ENCODE data around the gene SLCO4A1.

SLCO4A1 gene

DNA sequence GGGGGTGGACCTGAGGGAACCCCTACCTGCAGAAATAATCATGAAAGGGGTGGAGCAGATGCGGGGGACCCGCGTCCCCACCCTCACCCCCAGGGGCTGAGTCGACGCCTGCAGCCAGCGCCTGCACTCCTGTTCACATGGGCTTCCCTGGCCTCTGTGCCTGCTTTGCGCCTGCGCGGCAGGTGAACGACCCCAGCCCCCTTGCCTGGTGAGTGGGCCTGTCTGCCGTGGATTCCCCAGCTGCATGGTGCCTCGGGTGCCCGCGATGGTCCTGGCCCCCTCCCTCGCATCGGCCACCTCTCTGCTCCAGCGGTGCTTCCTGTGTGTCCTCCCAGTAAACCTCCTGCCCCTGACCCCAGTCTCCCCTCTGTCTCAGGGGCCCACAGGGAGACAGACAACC lies 47.6 kb downstream of the SLCO4A1 start:
- DNase-seq, result no peak

DNA sequence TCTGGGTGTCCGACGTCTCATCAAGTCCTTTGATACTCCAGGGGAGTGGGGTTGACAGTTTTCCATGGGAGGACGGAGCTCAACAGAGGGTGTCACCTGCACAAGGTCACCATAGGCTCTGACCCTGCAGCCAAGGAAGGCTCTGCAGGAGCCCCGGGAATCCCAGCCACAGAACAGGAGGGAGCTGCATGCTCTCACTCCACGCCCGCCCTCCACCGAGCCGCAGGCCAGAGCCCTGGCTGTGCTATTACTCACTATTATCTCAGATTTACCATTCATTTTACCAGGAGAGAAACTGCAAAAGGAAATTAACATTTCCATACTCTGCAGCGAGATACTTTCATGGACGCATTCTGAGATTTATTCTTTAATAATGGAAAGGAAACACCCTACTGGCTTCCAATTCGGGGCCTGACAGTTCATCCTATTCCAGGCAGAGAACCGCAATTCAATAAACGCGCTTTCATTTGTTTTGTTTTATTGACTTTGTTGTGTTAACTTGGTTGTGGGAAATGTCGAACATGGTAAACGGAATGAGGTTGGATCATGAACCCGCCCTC lies 48.0 kb downstream of the SLCO4A1 start:
- no peak for DNase-seq

DNA sequence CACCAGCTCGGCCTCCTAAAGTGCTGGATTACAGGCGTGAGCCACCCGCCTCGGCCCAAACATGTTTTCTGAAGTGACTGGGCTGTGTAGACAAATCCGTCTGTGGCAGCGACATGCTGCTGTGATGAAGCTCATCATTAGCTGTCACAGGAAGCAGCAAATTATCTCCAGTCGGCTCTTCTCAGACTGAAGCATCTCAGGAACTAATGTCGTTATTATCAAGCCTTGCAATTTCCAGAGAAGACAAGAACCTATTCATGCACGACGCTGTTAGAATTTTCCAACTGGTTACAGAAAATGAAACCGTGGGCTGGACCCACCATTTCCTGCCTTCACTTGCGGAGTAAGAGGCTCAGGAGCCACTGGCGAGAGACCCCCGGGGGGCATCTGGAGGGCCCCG lies 49.2 kb downstream of the SLCO4A1 start:
- DNase-seq, result no peak

DNA sequence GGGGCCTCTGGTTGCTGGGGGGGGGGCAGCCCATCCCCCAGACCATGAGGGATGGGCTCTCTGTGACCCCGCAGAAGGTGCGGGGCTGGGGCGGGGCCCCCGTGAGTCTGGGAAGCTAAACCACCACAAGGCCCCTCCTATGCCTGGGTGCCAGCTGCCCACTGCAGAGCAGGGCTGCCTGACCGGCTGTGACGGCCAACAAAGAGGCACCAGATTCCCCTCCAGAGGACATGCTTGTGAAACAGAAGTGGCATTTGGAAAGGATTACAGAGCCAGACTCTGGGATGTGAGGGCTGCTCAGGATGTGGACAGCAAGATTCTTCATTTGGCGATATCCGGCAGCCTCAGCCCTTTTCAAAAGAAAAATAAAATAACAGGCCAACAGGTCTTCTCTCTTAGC lies 49.9 kb downstream of the SLCO4A1 start:
- DNase-seq, result no peak

DNA sequence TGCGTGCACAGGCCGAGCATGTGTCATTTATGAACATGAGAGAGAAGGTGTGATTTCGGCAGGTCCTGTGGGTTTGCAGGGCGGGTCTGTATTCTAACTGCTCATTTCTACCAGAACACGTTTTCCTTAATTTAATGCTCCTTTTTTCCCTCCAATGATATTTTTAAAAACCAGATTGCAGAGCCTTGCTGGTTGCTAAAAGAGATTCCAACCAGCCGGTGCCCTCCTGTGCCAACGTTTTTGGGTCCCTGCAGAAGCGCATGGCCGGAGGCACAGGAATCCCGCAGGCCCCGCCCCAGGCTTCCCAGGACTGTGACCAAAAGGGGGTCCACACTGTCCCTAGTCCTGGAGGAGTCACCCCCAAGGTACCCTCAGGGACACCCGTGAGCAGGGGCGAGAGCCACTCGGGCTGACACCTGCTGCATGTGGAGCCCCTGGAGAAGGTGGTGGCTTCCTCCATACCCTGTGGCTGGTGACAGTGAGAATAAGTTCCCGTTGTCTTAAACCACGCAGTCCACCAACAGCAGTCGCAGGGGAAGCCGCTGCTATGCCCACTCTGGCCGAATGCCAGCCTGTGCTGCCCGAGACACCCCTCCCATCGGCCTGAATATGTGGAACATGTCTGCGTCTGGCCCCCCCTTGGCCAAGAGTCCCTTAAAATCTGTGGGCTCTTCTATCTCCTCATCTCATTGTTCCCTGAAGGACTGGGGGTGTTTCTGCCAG lies 50.7 kb downstream of the SLCO4A1 start:
- DNase-seq, result no peak

DNA sequence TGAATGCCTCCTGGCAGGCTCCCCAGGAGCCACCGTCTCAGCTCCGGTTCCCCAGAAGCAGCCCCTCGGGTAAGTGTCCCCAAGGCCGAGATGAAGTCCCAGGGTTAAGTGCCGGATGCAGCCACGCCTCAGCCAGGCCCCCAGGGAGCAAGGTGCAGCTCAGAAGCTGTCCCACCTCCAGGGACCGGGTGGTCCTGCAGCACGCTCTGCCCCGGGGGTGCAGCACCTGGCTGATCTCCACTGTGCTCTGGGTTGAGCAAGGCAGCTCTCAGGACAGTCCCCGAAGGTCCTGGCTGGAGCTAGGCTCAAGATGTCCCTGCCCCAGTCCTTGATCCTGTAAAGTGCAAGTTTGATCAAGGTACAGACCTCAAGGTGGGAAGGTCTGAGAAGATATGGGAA lies 51.2 kb downstream of the SLCO4A1 start:
- DNase-seq, result no peak

DNA sequence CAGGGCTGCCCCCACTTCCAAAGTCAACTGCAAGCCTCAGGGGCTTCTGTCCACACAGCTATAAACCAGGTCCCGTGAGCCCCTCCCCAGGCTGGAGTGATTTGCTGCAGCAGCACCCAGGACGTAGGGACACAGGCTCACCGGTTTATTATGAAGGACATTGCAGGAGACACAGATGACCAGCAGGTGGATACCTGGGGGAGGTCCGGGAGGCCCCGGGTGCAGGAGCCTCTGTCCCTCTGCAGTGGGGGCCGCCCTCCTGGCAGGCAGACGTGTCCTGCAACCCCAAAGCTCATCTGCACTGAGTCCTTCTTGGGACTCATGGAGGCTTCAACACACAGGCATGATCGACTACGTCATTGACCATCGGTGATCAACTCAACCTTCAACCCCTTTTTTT lies 51.8 kb downstream of the SLCO4A1 start:
- DNase-seq, result no peak

DNA sequence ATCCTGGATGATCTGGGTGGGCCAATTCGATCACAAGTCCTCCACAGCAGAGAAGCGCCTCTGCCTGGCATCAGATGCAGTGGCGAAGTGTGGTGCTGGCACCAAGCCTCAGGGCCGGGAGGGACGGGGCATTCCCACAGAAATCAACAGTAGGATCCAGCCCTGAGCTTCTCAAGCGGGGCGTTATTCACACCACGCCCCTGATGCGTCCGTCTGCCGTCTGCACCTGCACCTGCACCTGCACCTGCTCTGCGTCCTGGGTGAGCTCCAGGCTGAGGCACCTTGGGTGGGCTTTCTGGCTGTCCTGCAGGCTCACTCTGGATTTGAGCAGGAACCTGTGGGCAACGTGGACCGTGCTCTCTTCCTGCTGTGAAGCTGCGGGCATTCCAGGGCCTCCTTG lies 52.6 kb downstream of the SLCO4A1 start:
- no peak for DNase-seq

DNA sequence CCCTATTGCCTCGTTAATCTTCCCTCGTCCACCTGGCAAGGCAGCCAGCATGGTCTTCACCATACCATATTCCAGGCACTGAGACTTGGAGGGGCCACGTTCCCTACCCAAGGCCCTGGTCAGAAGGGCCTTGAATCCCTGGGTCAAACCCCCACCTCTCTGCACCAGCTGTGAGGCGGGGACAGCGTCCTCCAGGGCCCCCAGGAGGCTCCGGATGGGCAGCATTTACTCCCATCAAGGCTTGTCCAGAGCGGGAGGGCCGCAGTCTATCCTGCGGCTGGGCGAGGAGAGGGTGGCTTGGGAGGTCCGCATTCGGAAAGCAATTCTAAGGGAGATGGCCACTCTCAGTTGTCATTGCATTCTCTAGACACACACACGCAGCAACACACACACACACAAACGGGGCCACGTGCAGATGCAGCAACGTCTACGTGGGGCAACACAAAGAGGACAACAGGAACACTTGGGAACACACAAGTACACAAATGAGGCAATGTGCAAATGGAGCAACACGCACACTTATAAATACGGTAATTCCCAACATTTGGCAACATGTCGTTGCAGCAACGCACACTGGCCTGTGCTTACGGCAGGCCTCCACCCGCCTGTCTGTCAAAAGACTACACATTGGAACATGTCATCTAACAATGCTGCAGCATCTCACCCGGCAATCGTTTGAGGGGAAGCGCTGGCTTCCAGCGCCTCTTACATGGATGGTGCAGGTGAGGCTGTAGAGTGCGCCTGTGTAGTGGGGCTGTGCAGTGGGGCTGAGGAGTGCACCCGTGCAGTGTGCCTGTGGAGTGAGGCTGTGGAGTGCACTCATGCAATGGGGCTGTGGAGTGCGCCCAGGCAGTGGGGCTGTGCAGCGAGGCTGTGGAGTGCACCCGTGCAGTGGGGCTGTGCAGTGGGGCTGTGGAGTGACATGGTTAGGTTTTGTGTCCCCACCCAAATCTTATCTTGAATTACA lies 53.4 kb downstream of the SLCO4A1 start:
- no peak for DNase-seq

DNA sequence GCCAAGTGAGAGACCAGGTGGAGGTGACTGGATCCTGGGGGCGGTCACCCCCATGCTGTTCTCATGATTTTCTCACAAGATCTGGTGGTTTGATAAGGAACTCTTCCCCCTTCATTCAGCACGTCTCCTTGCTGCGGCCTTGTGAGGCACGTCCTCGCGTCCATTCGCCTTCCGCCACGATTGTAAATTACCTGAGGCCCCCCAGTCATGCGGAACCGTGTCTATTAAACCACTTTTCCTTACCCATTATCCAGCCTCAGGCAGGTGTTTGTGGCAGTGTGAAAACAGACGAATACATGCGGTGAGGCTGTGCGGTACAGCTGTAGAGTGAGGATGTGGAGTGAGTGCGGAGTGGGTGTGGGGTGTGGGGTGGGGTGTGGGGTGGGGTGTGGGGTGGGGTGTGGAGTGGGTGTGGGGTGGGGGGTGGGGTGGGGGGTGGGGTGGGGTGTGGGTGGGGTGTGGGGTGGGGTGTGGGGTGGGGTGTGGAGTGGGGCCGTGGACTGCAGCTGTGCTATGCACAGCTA lies 54.2 kb downstream of the SLCO4A1 start:
- DNase-seq, result peak; percentile 18

DNA sequence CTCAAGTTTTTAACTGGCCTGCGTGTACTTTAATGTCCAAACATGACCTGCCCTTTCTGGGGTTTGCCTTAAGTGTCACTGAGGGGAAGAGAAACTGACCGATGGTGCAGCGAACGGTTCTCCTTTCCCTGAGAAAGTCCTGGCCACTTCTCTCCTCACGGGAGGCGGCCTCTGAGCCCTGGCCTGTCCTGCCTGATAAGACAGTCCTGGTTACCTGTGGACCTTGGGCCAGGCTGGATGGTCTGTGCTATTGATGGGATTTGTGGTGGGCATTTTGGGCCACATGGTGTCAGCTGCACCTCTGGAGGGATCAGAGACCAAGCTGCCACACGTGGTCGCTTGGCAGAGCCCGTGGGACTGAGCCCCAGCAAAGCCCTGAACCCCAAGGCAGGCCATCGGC lies 54.7 kb downstream of the SLCO4A1 start:
- DNase-seq, result no peak

DNA sequence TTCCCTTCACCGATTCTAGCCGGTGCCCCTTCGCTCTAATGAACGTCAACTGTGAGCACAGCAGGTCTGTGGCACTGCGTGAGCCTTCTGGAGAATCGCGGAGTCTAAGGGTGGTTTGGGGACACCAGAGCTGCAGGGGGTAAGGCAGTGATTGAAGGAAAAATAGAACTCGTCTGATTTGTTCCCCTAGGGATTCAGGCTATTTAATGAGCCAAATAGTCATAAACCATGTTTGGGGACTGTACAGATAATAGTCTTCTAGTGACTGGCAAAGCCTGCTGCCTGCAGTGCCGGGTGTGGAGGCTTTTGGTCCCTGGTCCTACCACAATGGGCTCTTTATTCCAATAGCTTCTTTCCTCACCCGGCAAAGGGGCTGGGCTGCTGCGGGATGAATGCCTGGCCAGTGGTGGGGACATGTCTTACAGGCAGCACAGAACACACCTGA lies 55.2 kb downstream of the SLCO4A1 start:
- no peak for DNase-seq

DNA sequence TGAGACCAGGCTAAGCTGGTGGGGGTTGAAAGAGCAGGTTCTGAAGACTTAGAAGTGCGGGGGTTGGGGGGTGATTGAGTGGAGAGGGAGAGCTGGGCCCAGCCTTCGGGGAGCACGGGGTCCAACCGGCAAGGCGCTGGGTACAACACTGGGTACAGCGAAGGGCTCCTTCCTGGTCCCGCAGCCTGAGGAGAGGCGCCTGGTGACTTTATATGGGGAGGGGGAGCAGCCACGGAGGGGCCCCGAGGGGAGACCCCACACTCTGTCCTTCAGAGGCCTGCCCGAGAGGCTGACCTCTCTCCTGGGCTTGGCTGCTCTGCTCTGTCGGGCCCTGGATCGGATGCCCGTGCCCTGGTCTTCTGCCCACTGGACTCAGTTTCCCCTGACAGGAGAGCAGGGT lies 55.9 kb downstream of the SLCO4A1 start:
- DNase-seq, result no peak

DNA sequence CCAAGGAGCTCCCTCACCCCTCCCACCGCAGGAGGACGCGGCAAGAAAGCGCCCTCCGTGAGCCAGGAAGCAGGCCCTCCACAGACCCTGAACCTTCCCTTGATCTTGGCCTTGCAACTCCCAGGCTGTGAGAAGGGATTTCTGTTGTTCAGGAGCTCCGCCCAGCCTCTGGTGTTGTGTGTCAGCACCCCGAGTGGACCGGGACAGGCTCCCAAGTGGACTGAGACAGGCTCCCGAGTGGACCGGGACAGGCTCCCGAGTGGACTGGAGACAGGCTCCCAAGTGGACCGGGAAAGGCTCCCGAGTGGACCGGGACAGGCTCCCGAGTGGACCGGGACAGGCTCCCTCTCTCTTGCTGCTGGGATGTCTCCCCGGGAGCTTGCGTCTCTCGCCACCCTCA lies 57.0 kb downstream of the SLCO4A1 start:
- no peak for DNase-seq

DNA sequence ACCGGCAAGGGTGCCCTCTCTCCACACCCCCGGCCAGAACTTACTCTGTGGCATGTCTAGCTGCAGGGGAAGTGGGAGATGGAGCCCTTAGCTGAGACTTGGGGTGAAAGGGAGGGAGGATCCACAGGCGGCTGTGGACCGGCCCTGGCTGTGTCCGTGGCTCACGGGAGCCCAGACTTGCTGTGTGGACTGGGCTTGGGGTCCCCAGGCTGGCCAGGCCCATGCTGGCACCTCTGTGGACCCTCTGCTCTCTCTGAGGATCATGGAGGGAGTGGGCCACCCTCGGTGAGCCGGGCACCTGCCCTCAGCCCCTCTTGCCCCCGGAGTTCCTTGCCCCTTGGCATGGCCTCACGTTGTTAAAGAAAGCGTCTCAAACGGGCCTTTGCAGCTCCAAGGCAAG lies 57.4 kb downstream of the SLCO4A1 start:
- DNase-seq, result no peak

DNA sequence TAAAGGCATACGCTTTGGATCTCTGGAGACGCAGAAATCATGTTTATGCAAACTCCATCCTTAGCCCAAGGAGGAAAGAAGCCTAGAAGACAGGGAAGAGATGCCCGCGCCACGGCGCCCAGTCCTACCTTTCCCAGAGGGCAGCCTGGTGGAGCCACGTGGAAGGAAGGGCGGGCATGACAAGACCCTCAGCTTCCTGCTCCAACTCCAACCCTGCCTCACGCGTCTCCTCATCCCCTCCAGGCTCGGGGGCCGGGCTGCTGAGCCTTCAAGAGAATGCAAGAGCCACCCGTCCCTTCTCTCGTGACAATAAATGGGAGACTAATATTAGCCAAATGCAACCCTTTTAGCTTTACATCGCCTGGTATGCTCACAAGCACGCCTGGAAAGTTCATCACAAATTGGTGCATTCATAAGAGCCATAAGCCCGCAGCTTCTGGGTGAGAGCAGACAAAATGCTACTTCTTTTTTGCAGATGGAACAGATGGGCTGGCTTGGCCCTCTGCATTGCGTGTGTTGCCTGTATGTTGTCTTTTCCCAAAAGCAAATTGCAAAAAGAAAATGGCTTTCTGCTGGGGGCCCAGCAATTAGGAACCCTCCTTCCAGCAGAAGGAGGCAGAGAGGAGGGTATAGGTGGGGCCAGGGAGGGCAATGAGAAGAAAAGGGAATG lies 58.1 kb downstream of the SLCO4A1 start:
- no peak for DNase-seq

DNA sequence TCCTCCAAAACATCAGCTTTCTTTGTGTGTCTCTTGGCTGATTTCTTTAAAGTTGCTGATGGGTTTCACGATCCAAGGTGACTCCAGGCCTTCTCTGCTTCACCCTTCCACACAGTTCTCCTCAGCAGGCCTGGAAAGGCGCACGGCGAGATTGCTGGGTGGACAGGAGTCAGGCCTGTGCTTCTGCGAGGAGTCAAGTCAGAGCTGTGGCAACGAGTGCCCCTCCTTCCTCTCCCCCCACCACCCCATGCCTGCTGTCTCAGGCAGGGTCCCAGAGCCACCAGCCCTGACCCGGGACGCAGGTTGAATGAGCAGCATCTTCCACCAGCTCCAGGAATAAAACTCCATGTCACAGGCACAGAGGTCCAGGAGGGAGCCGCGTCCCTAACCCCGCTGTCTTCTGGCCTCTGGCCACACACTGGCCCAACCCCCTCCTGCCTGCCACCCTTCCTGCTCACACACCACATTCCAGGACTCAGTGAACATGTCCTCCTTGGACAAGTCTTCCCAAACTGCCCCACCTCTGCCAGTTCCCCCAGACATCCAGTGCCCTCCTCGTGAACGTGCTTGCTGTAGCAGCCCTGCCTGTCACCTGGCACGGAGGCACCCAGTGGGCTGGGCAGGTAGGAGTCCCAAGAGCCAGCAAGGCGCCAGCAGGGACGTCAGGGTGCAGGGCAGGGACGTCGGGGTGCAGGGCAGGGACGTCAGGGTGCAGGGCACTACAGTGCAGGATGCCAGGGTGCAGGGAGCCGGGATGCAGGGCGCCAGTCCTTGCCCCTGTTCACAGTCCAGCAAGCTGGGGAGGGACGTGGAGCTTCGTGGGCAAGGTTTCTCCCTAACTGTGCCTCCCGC lies 59.1 kb downstream of the SLCO4A1 start:
- no peak for DNase-seq

DNA sequence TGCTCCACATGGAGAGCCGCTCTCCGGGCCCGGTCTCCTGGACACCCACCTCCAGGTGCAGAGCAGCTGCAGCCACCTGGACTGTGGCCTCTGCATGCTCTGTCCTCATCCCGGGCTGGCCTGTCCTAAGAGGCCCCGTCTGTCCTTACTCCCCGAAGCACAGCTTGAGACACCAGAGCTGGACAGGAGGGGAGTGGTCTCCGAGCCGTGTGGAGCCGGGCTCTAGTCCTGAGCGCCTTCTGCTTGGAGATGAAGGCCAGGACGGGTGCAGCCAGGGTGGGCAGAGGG lies 59.7 kb downstream of the SLCO4A1 start:
- DNase-seq, result no peak

DNA sequence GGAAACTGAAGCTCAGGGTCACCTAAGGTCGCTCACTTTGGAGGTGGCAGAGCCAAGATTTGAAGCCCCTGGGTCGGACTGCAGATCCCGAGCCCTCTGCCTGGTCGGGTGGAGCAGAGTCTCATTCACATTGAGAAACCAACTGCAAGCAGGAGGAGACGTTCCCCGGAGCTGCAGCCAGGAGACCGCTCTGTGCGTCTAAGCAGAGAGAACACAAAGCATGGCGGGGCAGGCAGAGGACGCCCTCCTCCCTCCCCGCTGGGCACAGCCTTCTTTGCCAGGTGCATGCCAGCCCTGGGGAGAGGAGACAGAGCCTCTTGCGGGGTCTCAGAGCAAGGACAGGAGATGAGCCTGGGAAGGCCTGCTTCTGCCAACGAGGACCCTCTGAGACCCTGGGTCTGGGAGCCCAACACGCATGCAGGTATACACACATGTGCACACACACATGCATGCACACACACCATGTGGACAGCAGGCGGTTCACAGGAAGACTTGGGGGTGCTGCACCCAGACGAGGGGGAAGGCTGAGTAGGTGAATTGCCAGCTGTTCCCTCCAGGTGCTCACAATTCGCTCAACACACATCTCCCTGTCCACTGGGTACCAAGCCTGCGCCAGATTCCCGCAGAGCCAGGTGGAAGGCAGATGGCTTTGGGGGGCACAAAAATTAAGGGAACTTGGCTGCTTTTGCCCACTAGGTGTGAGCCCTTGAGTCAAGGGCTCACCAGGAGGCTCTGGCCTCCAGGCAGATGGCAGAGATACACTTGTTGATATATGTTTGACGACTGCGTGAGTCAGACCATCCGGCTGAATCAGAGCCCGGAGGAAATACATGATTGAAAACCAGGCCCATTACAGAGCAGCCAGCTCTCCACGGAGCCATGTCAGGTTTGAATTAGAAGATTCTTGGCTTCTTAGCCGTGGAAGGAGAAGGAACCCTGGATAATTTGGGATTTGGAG lies 60.9 kb downstream of the SLCO4A1 start:
- DNase-seq, result peak; percentile 12

DNA sequence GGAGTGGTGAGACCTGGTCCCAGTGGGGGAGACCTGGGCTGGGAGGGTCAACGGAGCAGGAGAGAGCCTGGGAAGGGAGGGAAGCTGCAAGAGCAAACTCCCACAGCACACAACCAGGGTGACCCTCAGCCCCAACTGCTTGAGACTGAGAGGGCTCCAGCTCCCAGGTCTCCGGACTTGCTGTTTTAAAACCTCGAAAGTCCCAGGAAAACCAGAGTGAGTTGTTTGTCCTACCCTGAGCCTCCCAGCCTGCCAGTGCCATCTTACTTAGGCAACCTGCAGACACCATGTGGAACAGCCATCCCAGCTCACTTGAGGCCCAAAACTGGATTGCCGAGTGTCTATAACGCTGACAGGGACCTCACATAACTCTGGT lies 61.5 kb downstream of the SLCO4A1 start:
- no peak for DNase-seq

DNA sequence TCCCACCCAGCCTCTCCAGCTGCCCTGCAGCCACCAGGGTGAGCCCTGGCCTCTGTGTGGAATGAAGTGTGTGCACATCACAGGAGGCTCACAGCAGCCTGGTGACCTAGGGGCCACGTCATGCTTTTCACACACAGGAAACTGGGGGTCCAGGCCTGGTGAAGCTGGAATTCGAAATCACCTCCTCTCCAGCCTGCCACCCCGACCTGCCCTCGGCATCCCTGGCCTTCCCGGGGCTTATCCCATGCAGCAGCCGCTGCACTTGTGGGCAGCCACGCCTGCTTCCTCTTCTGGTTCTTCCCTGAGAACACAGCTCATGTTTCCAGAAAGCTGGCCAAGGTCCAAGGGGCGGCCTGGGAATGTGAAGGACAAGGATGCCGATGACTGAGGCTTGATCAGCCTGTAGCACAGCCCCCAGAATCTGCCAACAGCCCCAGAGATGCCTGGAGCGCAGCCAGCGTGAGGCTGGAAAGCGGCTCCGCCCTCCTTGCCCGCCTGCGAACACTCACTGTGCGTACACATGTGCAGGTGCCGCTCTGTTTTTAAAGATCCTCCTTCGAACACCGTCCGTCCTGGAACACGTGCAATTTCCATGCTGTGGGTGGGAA lies 62.1 kb downstream of the SLCO4A1 start:
- DNase-seq, result no peak
